IMR-90 (cell line): ENCODE results near the gene PTPRG. TPM values are rescaled to one million over a fixed set of nuclear protein-coding genes. Genes with fewer than 3 reads are reported as not detected.

Source experiments
- ATAC-seq: fragments of 200-7000 bp; cut with Tn5 transposase; 2 replicates; pipeline ENCODE4 v1.9.1; 2020; ENCODE audit warnings: low read depth, mild to moderate bottlenecking, moderate library complexity
- BruUV-seq: library from RNA; stranded (reverse); fragments of 400-500 nt; replicated peaks from 2 replicates; lab custom pipeline; 2021; lab: Mats Ljungman, UMichigan
- CTCF ChIA-PET: fragments of 300-600 bp; formaldehyde crosslinking; extraction: SDS; loops from one replicate; lab custom pipeline; 2021; ENCODE audit warnings: antibody characterized with exemption; lab: Yijun Ruan, JAX
- POLR2A ChIA-PET: fragments of 300-600 bp; sonication (Branson Sonifier 250); formaldehyde crosslinking; loops from one replicate; lab custom pipeline; 2022; ENCODE audit warnings: antibody characterized with exemption; ENCODE audit not compliant: unreplicated experiment; lab: Charles Lee
- DNase-seq: peaks from one replicate; pipeline ENCODE4 v3.0.0; 2013
- H2AFZ ChIP-seq: replicated peaks from 2 replicates; pipeline ENCODE3; 2013; ENCODE audit warnings: low read length, mild to moderate bottlenecking; ENCODE audit not compliant: poor library complexity
- H2AK5ac ChIP-seq: 2 replicates; pipeline ENCODE4 v1.6.1; 2013; ENCODE audit warnings: low read depth, low read length, inconsistent platforms
- H2AK9ac ChIP-seq: replicated peaks from 2 replicates; pipeline ENCODE3; 2013; ENCODE audit warnings: mild to moderate bottlenecking, low read depth, low read length, moderate library complexity; ENCODE audit not compliant: poor library complexity
- H2BK120ac ChIP-seq: 2 replicates; pipeline ENCODE4 v1.6.1; 2013; ENCODE audit warnings: low read depth, low read length, inconsistent platforms
- H2BK15ac ChIP-seq: 3 replicates; pipeline ENCODE4 v1.6.1; 2013; ENCODE audit warnings: low read depth, low read length, inconsistent platforms
- H2BK20ac ChIP-seq: 2 replicates; pipeline ENCODE4 v1.6.1; 2013; ENCODE audit warnings: low read depth, mild to moderate bottlenecking, inconsistent platforms, low read length, moderate library complexity
- H2BK5ac ChIP-seq: 2 replicates; pipeline ENCODE4 v1.6.1; 2013; ENCODE audit warnings: mild to moderate bottlenecking, low read depth, low read length, inconsistent platforms; ENCODE audit not compliant: poor library complexity, severe bottlenecking
- H3K14ac ChIP-seq: replicated peaks from 2 replicates; pipeline ENCODE4 v1.6.1; 2013; ENCODE audit warnings: low read depth, low read length, inconsistent platforms
- H3K18ac ChIP-seq: 2 replicates; pipeline ENCODE4 v1.6.1; 2013; ENCODE audit warnings: low read depth, low read length, control low read depth
- H3K23ac ChIP-seq: 2 replicates; pipeline ENCODE4 v1.6.1; 2013; ENCODE audit warnings: low read depth, low read length, inconsistent platforms
- H3K27ac ChIP-seq: 2 replicates; pipeline ENCODE4 v1.5.1; 2013; ENCODE audit warnings: mild to moderate bottlenecking, control low read depth, low read length; ENCODE audit not compliant: insufficient read depth
- H3K27me3 ChIP-seq: 2 replicates; pipeline ENCODE4 v1.6.1; 2013; ENCODE audit warnings: low read length; ENCODE audit not compliant: control insufficient read depth, insufficient read depth
- H3K36me3 ChIP-seq: 2 replicates; pipeline ENCODE4 v1.6.1; 2013; ENCODE audit warnings: low read length, mixed read lengths; ENCODE audit not compliant: control insufficient read depth, insufficient read depth
- H3K4ac ChIP-seq: 2 replicates; pipeline ENCODE4 v1.6.1; 2013; ENCODE audit warnings: low read depth, low read length, inconsistent platforms
- H3K4me1 ChIP-seq: 2 replicates; pipeline ENCODE4 v1.6.1; 2013; ENCODE audit warnings: low read length, mixed read lengths; ENCODE audit not compliant: control insufficient read depth, insufficient read depth
- H3K4me2 ChIP-seq: 2 replicates; pipeline ENCODE4 v1.6.1; 2013; ENCODE audit warnings: low read depth, mild to moderate bottlenecking, control low read depth, low read length, moderate library complexity
- H3K4me3 ChIP-seq: 2 replicates; pipeline ENCODE4 v1.5.1; 2013; ENCODE audit warnings: low read depth, mild to moderate bottlenecking, control low read depth, low read length, moderate library complexity; ENCODE audit not compliant: insufficient read depth
- H3K56ac ChIP-seq: 2 replicates; pipeline ENCODE4 v1.6.1; 2013; ENCODE audit warnings: low read length, inconsistent platforms; ENCODE audit not compliant: insufficient read depth; ENCODE audit errors: extremely low read depth
- H3K79me1 ChIP-seq, 2 experiments: 2 replicates each; pipeline ENCODE4 v1.6.1; 2013; ENCODE audit warnings: low read length in 2 of 2, inconsistent platforms in 1 of 2, low read depth in 1 of 2
- H3K9ac ChIP-seq: 2 replicates; pipeline ENCODE4 v1.6.1; 2013; ENCODE audit warnings: low read depth, low read length, control low read depth
- H3K9me1 ChIP-seq: 2 replicates; pipeline ENCODE4 v1.6.1; 2013; ENCODE audit warnings: low read length, inconsistent platforms; ENCODE audit not compliant: insufficient read depth
- H3K9me3 ChIP-seq: 2 replicates; pipeline ENCODE4 v1.6.1; 2013; ENCODE audit warnings: low read length; ENCODE audit not compliant: control insufficient read depth, insufficient read depth
- H4K20me1 ChIP-seq: 2 replicates; pipeline ENCODE4 v1.6.1; 2013; ENCODE audit warnings: low read length, inconsistent platforms; ENCODE audit not compliant: insufficient read depth
- H4K5ac ChIP-seq: 2 replicates; pipeline ENCODE4 v1.6.1; 2013; ENCODE audit warnings: mild to moderate bottlenecking, low read depth, low read length, control low read depth
- H4K8ac ChIP-seq, 2 experiments: 2 replicates each; pipeline ENCODE4 v1.6.1; 2013; ENCODE audit warnings: low read depth in 2 of 2, low read length in 2 of 2, control low read depth in 1 of 2, inconsistent platforms in 1 of 2
- H4K91ac ChIP-seq: 2 replicates; pipeline ENCODE4 v1.6.1; 2013; ENCODE audit warnings: low read depth, low read length, inconsistent platforms; ENCODE audit not compliant: insufficient read depth
- BHLHE40 ChIP-seq: fragments of 150-350 bp; IDR thresholded peaks from 2 replicates; pipeline ENCODE4 v1.6.1; 2016; ENCODE audit warnings: mild to moderate bottlenecking, low read depth, low read length
- CEBPB ChIP-seq: IDR thresholded peaks from 2 replicates; pipeline ENCODE4 v1.6.1; 2012; ENCODE audit warnings: low read depth, low read length, improper control_type of control experiment
- CHD1 ChIP-seq: IDR thresholded peaks from 2 replicates; pipeline ENCODE4 v1.6.1; 2012; ENCODE audit warnings: low read depth, low read length, improper control_type of control experiment
- FOS ChIP-seq: fragments of 150-350 bp; IDR thresholded peaks from 2 replicates; pipeline ENCODE4 v1.6.1; 2016; ENCODE audit warnings: low read depth, low read length
- MAFK ChIP-seq: IDR thresholded peaks from 2 replicates; pipeline ENCODE4 v1.6.1; 2012; ENCODE audit warnings: low read depth, low read length, improper control_type of control experiment
- POLR2A ChIP-seq: IDR thresholded peaks from 2 replicates; pipeline ENCODE4 v1.6.1; 2012; ENCODE audit warnings: mild to moderate bottlenecking, low read depth, low read length
- RFX5 ChIP-seq: IDR thresholded peaks from 2 replicates; pipeline ENCODE4 v1.8.0; 2012; ENCODE audit warnings: low read depth, mild to moderate bottlenecking, low read length, moderate library complexity
- WGBS, 2 experiments: methylation state at CpG; one replicate each; pipeline versions ENCODE4 v1.1.5 to v1.1.7; 2013; ENCODE audit warnings: missing lambda C conversion rate in 2 of 2; ENCODE audit not compliant: insufficient read length in 1 of 2; ENCODE audit errors: extremely low coverage in 2 of 2; 5-methylcytosine and 5-hydroxymethylcytosine counted together
- dilution Hi-C: fragments of 300-500 bp; cut with HindIII; formaldehyde crosslinking; loops from one replicate; pipeline ENCODE4 v1.14.3; 2018; ENCODE audit warnings: low sequenced_read_pairs; ENCODE audit not compliant: unreplicated experiment
- in situ Hi-C: fragments of 300-500 bp; cut with MboI; formaldehyde crosslinking; loops from 3 replicates; pipeline ENCODE4 v1.14.3; 2019; ENCODE audit warnings: low sequenced_read_pairs, inconsistent platforms, mixed read lengths
- intact Hi-C: fragments of 100-400 bp; cut with micrococcal nuclease; formaldehyde crosslinking; loops from 2 replicates; pipeline ENCODE4 v1.10.0; 2022
- polyA plus RNA-seq, 3 experiments: library from polyadenylated mRNA; depleted of rRNA; stranded (reverse); fragments of >200 nt; gene quantifications; 2 replicates each; pipeline ENCODE4 v1.2.3, GENCODE V29; 2012; ENCODE audit warnings: low replicate concordance in 1 of 3
- total RNA-seq: library from RNA; depleted of rRNA; stranded (reverse); fragments of >200 nt; gene quantifications from 2 replicates; pipeline ENCODE4 v1.2.3, GENCODE V29; 2012

Gene PTPRG
- total and polyA plus RNA-seq, 2 of the 4 experiments (the other 2 are of a cell fraction), result 7.7 to 31.0 TPM

- Histone ChIP-seq H4K20me1 (no peaks in the 10 kb centered on the region; the same call in 1 of the 2 replicates), H3K27ac (no peak overlapping the region), H2AFZ (no peak overlapping the region), H3K9ac (no peak overlapping the region), H3K79me1 (peaks cover 0 to 4% of the 10 kb centered on the region in 2 experiments; a peak in 2 of 4 replicates), H3K4me3 (no peak overlapping the region), H3K56ac (no peak overlapping the region), H3K9me1 (no peaks in the 10 kb centered on the region; the same call in 1 of the 2 replicates), H4K91ac (no peak overlapping the region), H3K23ac (no peak overlapping the region), H4K5ac (no peak overlapping the region), H3K14ac (no peak overlapping the region), H2BK20ac (no peak overlapping the region), H2AK5ac (no peak overlapping the region), H3K27me3 (no peaks in the 10 kb centered on the region), H2BK120ac (no peak overlapping the region), H2BK15ac (no peak overlapping the region), H3K9me3 (no peaks in the 10 kb centered on the region), H2AK9ac (no peak overlapping the region), H3K4me1 (no peaks in the 10 kb centered on the region), H4K8ac (no peak overlapping the region), H3K4ac (no peak overlapping the region), H2BK5ac (no peak overlapping the region), H3K18ac (no peak overlapping the region), H3K4me2 (no peak overlapping the region), H3K36me3 (no peaks in the 10 kb centered on the region)
- intact Hi-C loops, result no loop called here
- POLR2A ChIA-PET, result no interaction called here
- dilution Hi-C loops, result no loop called here
- ATAC-seq (peak; percentile 67), DNase-seq (peak; percentile 6)
- no CpG with 5 or more reads among the region's 1 CpG for WGBS, 2 experiments
- no TSS peak for BruUV-seq
- CTCF ChIA-PET, result no interaction called here
- in situ Hi-C loops, result no loop called here
- no peak for TF ChIP-seq CEBPB
- no peak for TF ChIP-seq MAFK
- TF ChIP-seq POLR2A, result no peak
- no peak for TF ChIP-seq FOS
- TF ChIP-seq CHD1, result no peak
- no peak for TF ChIP-seq BHLHE40
- TF ChIP-seq RFX5, result no peak
Measured at GRCh38 chr3:62073038-62073437, 511.7 kb downstream of the PTPRG start.
